ENCODE results near the gene MACROD2.

MACROD2 gene

GRCh38 chr20:15925376-15925775 is 1930.1 kb downstream of the MACROD2 start:
- ChIA-PET CTCF (no interaction called here), POLR2A (no interaction called here)
- no peak overlapping the region for H3K4me3 ChIP-seq (ENCODE audit: low read depth, low read length)
- no peak for TF ChIP-seq CTCF (IDR thresholded peaks at IDR 0.05; ENCODE audit: insufficient read depth, low read length, missing control alignments)
- no peak for DNase-seq (ENCODE audit: low read depth, low spot score)

DNA sequence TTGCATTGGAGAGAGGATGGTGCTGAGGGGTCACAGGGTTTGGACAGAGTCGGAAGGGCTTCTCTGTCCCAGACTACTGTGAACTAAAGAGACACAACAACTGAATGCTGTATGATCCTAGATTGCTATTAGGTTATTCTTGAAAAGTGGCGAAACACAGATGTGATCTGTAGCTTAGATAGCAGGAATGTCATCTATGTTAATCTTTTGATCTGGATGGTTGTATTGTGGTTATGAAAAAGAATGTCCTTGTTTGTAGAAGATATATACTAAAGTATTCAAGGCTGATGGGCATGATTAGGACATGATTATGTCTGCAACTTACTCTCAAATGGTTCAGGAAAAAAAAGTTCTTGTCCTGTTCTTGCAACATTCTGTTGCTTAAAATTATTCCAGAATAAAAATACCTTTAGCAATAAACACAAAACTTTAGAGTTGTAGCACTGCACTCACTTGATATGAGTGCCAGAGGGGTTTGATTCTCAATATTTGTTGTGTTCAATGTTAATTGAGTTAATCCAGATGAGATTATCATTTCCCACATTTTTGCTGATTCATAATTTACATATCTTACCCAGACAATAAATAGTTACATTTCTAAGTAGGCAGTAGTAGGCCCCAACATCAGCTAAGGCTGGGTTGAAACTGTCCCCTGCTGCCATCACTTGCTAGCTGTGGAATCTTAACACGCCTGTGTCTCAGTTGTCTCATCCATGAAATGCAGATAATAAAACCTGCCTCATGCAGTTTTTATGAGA is 1932.8 kb downstream of the MACROD2 start:
- ChIA-PET CTCF (no interaction called here), POLR2A (no interaction called here)

GRCh38 chr20:15928946-15929345 is 1933.6 kb downstream of the MACROD2 start:
- POLR2A ChIA-PET = no interaction called here
- no peak for TF ChIP-seq CTCF (IDR thresholded peaks at IDR 0.05; ENCODE audit: insufficient read depth, low read length, missing control alignments)
- H3K4me3 ChIP-seq (ENCODE audit: low read depth, low read length) = no peak overlapping the region
- CTCF ChIA-PET = no interaction called here
- DNase-seq (ENCODE audit: low read depth, low spot score) = no peak

More for the DNA sequence above, 1932.8 kb downstream of the MACROD2 start:
- TF ChIP-seq CTCF (IDR thresholded peaks at IDR 0.05; ENCODE audit: insufficient read depth, low read length, missing control alignments) = no peak
- DNase-seq (ENCODE audit: low read depth, low spot score) = no peak
- no peak overlapping the region for H3K4me3 ChIP-seq (ENCODE audit: low read depth, low read length)

DNA sequence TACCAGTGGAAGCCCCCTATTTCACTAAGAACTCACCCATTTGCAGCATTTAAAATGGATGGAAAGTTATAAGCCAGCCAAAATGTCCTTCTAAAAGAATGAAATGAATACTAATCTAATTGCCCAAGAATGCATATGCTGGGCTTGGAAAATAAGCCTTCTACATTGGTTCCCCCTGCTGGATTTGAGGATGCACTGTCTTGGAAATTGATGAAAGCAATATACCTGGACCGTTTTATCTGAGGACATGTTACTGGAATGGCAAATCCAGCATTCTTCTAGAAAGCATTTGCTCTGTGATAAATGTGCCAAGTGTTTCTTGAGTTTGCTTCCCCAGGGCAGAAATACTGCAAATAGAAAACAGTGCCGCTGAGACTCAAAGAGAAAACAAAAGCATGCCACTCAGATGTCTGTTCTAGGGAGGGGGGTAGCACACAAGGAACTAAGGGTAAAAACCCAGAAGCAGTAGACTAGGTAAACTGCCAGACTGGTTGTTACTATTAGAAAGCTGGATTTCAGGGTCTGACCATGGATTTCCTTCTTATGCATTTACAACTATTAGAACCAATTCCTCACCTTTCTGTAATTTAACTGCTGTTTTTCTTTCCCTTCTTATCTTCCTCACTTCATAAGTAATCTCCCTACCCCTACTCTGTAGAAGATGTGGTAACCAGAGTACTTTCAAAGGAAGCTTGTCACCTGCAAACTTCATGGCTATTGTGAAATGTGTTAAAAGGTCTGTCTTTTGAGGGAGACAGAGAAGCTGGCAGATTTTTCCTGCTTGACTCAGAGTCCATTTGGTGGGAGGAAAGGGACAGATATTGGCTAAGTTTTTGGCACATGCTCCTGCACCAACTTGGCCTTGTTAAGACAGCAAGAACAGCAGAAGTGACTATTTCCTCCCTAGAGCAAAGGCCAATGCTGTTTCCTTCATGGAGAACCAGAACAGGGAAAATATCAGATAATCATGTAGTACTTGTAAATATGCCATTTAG is 1935.3 kb downstream of the MACROD2 start:
- DNase-seq (ENCODE audit: low read depth, low spot score) = no peak
- H3K4me3 ChIP-seq (ENCODE audit: low read depth, low read length) = no peak overlapping the region
- CTCF ChIA-PET = interaction anchor here (1.2 to 1.6 kb wide), 4 partner anchors 9 to 1593 kb away, joined by 3 to 4 read pairs (median 3); partner anchors contain the start of gene FLRT3
- POLR2A ChIA-PET = no interaction called here
- TF ChIP-seq CTCF (IDR thresholded peaks at IDR 0.05; ENCODE audit: insufficient read depth, low read length, missing control alignments) = peak; percentile 41

DNA sequence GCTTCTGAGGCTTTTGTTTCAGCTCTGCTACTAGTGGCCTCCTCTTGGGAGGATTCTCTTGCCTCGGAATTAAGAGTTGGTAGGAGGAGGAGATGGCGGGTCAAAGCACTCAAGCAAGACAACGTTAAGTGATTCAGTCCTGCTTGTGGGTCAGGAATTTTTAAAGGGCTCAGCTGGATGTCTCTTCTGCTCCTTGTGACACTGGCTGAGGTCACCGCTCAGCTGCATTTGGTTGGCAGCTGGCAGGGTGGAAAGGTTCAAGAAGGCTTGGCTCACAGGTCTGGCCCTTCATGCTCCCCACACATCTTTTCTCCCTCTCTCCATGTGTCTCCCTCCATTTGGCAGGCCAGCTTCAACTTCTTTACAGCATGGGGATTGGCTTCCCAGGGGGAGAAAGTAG is 1936.6 kb downstream of the MACROD2 start:
- TF ChIP-seq CTCF (IDR thresholded peaks at IDR 0.05; ENCODE audit: insufficient read depth, low read length, missing control alignments) = no peak
- ChIA-PET POLR2A (no interaction called here), CTCF (interaction anchor here (1.2 to 1.4 kb wide), 2 partner anchors 11 to 544 kb away, joined by 3 to 4 read pairs; no protein-coding TSS in a partner anchor)
- no peak overlapping the region for H3K4me3 ChIP-seq (ENCODE audit: low read depth, low read length)
- no peak for DNase-seq (ENCODE audit: low read depth, low spot score)

GRCh38 chr20:15937179-15937578 is 1941.9 kb downstream of the MACROD2 start:
- H3K4me3 ChIP-seq (ENCODE audit: low read depth, low read length) = no peak overlapping the region
- TF ChIP-seq CTCF (IDR thresholded peaks at IDR 0.05; ENCODE audit: insufficient read depth, low read length, missing control alignments) = no peak
- DNase-seq (ENCODE audit: low read depth, low spot score) = no peak
- ChIA-PET POLR2A (no interaction called here), CTCF (no interaction called here)
